Fibroblast of lung (primary cell): ENCODE measurements around the gene NXN. TPM values are rescaled to one million over a fixed set of nuclear protein-coding genes. Genes with fewer than 3 reads are reported as not detected.
A peak's percentile ranks its signal among the peaks of the same experiment; 100 is the strongest.

Experiments
- DNase-seq, 2 donors: peaks; one replicate each; pipeline versions ENCODE4 v3.0.0 to v3.0.0-alpha.2; 2010; ENCODE audit warnings: low read depth in 2 of 2
- H2AFZ ChIP-seq: 2 replicates; pipeline ENCODE4 v1.5.1; 2012; ENCODE audit warnings: low read length, control low read depth, inconsistent platforms
- H3K27ac ChIP-seq: 2 replicates; pipeline ENCODE4 v1.5.1; 2011; ENCODE audit warnings: low read length, control low read depth; ENCODE audit not compliant: insufficient read depth
- H3K27me3 ChIP-seq: 2 replicates; pipeline ENCODE4 v1.5.1; 2011; ENCODE audit warnings: mild to moderate bottlenecking, low read length; ENCODE audit not compliant: control insufficient read depth, insufficient read depth
- H3K36me3 ChIP-seq: 2 replicates; pipeline ENCODE4 v1.5.1; 2011; ENCODE audit warnings: low read length; ENCODE audit not compliant: control insufficient read depth, insufficient read depth
- H3K4me1 ChIP-seq: 2 replicates; pipeline ENCODE4 v1.5.1; 2011; ENCODE audit warnings: low read length; ENCODE audit not compliant: control insufficient read depth, insufficient read depth; ENCODE audit errors: extremely low read depth
- H3K4me2 ChIP-seq: 2 replicates; pipeline ENCODE4 v1.5.1; 2011; ENCODE audit warnings: low read length, control low read depth; ENCODE audit not compliant: insufficient read depth; ENCODE audit errors: extremely low read depth
- H3K4me3 ChIP-seq, 4 experiments: fragments of 200-600 bp in 1 of 4; sonication (generic) in 1 of 4; replicated peaks in 1 of 4; 2 replicates each; pipeline ENCODE4 v1.5.1; 2011 to 2016; ENCODE audit warnings: low read length in 4 of 4, low read depth in 3 of 4, mild to moderate bottlenecking in 3 of 4, control low read depth in 2 of 4, inconsistent platforms in 1 of 4, mixed read lengths in 1 of 4; ENCODE audit not compliant: insufficient read depth in 1 of 4; ENCODE audit errors: control extremely low read depth in 1 of 4
- H3K79me2 ChIP-seq: 2 replicates; pipeline ENCODE4 v1.5.1; 2012; ENCODE audit warnings: mild to moderate bottlenecking, low read length, inconsistent platforms; ENCODE audit not compliant: control insufficient read depth, insufficient read depth
- H3K9ac ChIP-seq: 2 replicates; pipeline ENCODE4 v1.5.1; 2011; ENCODE audit warnings: mild to moderate bottlenecking, low read length, control low read depth; ENCODE audit not compliant: insufficient read depth
- H3K9me3 ChIP-seq: 2 replicates; pipeline ENCODE4 v1.5.1; 2012; ENCODE audit warnings: low read depth, low read length; ENCODE audit not compliant: control insufficient read depth, insufficient read depth
- H4K20me1 ChIP-seq: 2 replicates; pipeline ENCODE4 v1.5.1; 2011; ENCODE audit warnings: low read length; ENCODE audit not compliant: control insufficient read depth, insufficient read depth; ENCODE audit errors: extremely low read depth
- EZH2 ChIP-seq: IDR thresholded peaks from 2 replicates; pipeline ENCODE4 v1.5.1; 2012; ENCODE audit warnings: low read length, control low read depth, mild to moderate bottlenecking; ENCODE audit errors: missing control alignments
- polyA plus RNA-seq, 2 donors: library from polyadenylated mRNA; depleted of rRNA in 1 of 2; stranded (reverse) in 1 of 2; unstranded in 1 of 2; fragments of >200 nt; gene quantifications; 2 replicates each; pipeline ENCODE4 v1.2.1, GENCODE V29; 2011 to 2012; ENCODE audit warnings: missing spikeins in 1 of 2
- total RNA-seq: library from RNA; depleted of rRNA; stranded (reverse); fragments of >200 nt; gene quantifications from 2 replicates; pipeline ENCODE4 v1.2.1, GENCODE V29; 2014
- TF ChIP-seq, protein P1 (sequence below), 2 donors: IDR thresholded peaks in 1 of 2; conservative IDR thresholded peaks in 1 of 2; 1 replicate in 1 of 2; 2 replicates in 1 of 2; pipeline ENCODE4 v1.5.1; 2011 to 2012; ENCODE audit warnings: low read length in 2 of 2, control low read depth in 1 of 2, inconsistent platforms in 1 of 2, low read depth in 1 of 2, mild to moderate bottlenecking in 1 of 2

Gene NXN
- total and polyA plus RNA-seq, 2 donors (not counting 1 experiment from before 2014, with no cell fraction given): 38.5 to 53.8 TPM

DNA sequence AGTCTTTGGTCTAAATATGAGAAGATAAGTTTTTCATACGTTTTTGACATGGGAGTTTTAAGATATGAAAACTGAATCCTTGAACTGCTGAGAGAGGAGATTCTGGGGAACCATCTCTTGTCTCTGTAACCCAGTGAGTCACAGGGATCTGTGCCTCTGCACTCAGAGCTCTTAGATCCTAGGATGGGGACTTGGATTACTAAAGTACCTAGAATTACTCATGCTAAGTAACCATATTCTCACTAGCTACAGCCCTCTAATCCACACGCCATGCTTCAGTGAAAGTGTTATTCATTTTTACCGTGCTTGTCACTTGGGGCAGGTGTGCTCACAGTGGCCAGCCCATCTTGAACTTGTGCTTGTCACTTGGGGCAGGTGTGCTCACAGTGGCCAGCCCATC, 195.4 kb downstream of the NXN start:
- TF ChIP-seq, protein P1, sequence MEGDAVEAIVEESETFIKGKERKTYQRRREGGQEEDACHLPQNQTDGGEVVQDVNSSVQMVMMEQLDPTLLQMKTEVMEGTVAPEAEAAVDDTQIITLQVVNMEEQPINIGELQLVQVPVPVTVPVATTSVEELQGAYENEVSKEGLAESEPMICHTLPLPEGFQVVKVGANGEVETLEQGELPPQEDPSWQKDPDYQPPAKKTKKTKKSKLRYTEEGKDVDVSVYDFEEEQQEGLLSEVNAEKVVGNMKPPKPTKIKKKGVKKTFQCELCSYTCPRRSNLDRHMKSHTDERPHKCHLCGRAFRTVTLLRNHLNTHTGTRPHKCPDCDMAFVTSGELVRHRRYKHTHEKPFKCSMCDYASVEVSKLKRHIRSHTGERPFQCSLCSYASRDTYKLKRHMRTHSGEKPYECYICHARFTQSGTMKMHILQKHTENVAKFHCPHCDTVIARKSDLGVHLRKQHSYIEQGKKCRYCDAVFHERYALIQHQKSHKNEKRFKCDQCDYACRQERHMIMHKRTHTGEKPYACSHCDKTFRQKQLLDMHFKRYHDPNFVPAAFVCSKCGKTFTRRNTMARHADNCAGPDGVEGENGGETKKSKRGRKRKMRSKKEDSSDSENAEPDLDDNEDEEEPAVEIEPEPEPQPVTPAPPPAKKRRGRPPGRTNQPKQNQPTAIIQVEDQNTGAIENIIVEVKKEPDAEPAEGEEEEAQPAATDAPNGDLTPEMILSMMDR (conservative IDR thresholded peaks at IDR 0.05 in 1 of 2, IDR thresholded peaks at IDR 0.05 in 1 of 2; ENCODE audit: low read depth in 1 of 2, low read length in 2 of 2): no peak
- no peak for TF ChIP-seq EZH2
- Histone ChIP-seq H3K27me3 (no peaks in the 10 kb centered on the region), H2AFZ (no peak overlapping the region), H3K27ac (no peak overlapping the region), H3K9me3 (no peaks in the 10 kb centered on the region), H3K79me2 (peaks cover 36% of the 10 kb centered on the region), H3K36me3 (peaks cover 9% of the 10 kb centered on the region), H3K4me2 (no peak overlapping the region), H3K9ac (no peak overlapping the region), H4K20me1 (no peaks in the 10 kb centered on the region), H3K4me3 (peak overlapping the region in 1 of 4 experiments; percentile 14), H3K4me1 (peaks cover 2% of the 10 kb centered on the region)
- DNase-seq: no peak

DNA sequence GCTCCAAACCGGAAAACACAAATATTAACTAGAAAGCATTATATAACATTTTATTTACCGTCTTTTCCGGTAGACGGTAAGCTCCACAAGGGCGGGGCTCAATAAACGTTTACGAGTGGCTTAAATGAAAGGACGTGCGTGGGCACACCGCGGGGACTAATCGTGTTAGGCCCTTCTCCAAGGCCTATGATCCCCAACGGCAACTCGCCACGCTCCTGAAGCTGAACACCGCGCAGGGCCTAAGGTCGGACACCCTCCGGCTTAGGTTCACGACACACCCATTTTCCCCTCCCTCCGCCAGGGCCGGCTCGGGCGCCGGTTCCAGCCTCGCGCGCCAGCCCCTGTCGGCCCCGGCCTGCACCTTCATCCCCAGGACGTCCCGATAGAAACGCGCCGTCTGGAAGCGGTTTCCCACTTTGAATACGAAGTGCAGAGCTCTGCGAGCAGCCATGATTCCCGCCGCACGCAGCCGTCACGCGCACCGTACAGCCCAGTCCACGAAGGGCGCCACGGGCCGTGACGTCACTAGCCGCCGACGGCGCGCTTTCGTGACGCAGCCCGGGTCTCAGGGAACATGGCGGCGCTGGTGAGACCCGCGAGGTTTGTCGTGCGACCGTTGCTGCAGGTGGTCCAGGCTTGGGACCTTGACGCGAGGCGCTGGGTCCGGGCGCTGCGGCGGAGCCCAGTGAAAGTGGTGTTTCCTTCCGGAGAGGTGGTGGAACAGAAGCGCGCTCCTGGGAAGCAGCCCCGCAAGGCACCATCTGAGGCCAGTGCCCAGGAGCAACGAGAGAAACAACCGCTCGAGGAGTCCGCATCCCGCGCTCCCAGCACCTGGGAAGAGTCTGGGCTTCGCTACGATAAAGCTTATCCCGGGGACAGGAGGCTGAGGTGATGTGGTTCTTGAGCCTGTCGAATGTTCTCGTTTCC, 197.5 kb downstream of the NXN start, which contains the start of the genes GLOD4 and MRM3:
TSS of gene GLOD4 (minus strand) at position 476 of the 927 bp plus-strand sequence. CDS start at position 451, 25 bp downstream.
TSS of gene MRM3 (plus strand) at position 549 of the 927 bp plus-strand sequence. CDS start at position 575, 26 bp downstream.
- peak within 1 kb of the TSS; percentile 86 for H2AFZ ChIP-seq
- H3K27me3 ChIP-seq: no peaks in the 10 kb centered on the region
- peaks cover 2% of the 10 kb centered on the region for H3K4me1 ChIP-seq
- peak within 1 kb of the TSS; percentile 87 for H3K9ac ChIP-seq
- H3K4me3 ChIP-seq: peak within 1 kb of the TSS; percentile 86 to 99 (median 98)
- TF ChIP-seq EZH2: no peak
- TF ChIP-seq, protein P1 (conservative IDR thresholded peaks at IDR 0.05 in 1 of 2, IDR thresholded peaks at IDR 0.05 in 1 of 2; ENCODE audit: low read depth in 1 of 2, low read length in 2 of 2): peak in 1 of 2 donors; percentile 2
- H3K9me3 ChIP-seq: no peaks in the 10 kb centered on the region
- H3K36me3 ChIP-seq: peaks cover 9% of the 10 kb centered on the region
- peak; percentile 81 to 86 for DNase-seq
- no peaks in the 10 kb centered on the region for H4K20me1 ChIP-seq
- H3K4me2 ChIP-seq: peak within 1 kb of the TSS; percentile 91
- peaks cover 36% of the 10 kb centered on the region for H3K79me2 ChIP-seq
- H3K27ac ChIP-seq: peak within 1 kb of the TSS; percentile 88

DNA sequence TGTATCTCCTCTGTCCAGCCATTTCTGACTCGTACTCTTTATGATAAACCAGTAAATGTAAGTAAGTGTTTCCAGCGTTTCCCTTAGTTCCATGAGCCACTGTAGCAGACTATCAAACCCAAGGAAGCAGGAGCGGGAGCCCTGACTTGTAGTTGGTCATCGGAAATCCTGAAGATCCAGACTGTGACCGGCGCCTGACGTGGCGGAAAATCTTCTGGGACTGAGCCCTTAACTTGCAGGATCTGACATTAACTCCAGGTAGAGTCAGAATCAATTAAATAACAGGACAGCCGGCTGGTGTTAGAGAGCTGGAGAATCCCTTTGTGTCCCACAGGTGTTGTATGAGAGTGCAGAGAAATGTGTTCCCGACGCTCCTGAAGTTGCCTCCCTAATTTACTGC, 201.5 kb downstream of the NXN start:
- Histone ChIP-seq H3K4me2 (no peak overlapping the region), H3K9me3 (no peaks in the 10 kb centered on the region), H3K4me3 (no peak overlapping the region), H4K20me1 (no peaks in the 10 kb centered on the region), H3K4me1 (peaks cover 2% of the 10 kb centered on the region), H3K79me2 (peaks cover 23% of the 10 kb centered on the region), H3K27ac (no peak overlapping the region), H3K36me3 (peaks cover 12% of the 10 kb centered on the region), H3K9ac (no peak overlapping the region), H3K27me3 (no peaks in the 10 kb centered on the region), H2AFZ (no peak overlapping the region)
- no peak for TF ChIP-seq EZH2
- TF ChIP-seq, protein P1 (conservative IDR thresholded peaks at IDR 0.05 in 1 of 2, IDR thresholded peaks at IDR 0.05 in 1 of 2; ENCODE audit: low read depth in 1 of 2, low read length in 2 of 2): no peak
- no peak for DNase-seq
